Activated naive CD4-positive, alpha-beta T cell treated with Interleukin-2 at 50 U/mL for 16 hours (primary cell): ENCODE results near the gene CRYBG2.
"Not testable (repeated sequence)": the region's sequence is repeated elsewhere in the genome, so short reads cannot be mapped to it uniquely, and the experiment has no call there.

Experiments used
- DNase-seq: peaks from one replicate; pipeline ENCODE4 v3.0.0-alpha.2; 2020

The CRYBG2 gene

GRCh38 chr1:26318338-26319064, 35.4 kb downstream of the CRYBG2 start:
- DNase-seq = peak; percentile 45

- peak; percentile 78 for DNase-seq
These were observed 36.2 kb downstream of the CRYBG2 start, which contains the start of gene CD52 for GRCh38 chr1:26317612-26318337. Gene CD52 (plus strand): TSS chr1:26317958. CDS start chr1:26318018, 60 bp downstream.

GRCh38 chr1:26317146-26317545, 36.8 kb downstream of the CRYBG2 start:
- DNase-seq = no peak

GRCh38 chr1:26315874-26316850, 37.8 kb downstream of the CRYBG2 start:
- no peak for DNase-seq

- no peak for DNase-seq
These were observed 39.4 kb downstream of the CRYBG2 start for GRCh38 chr1:26314501-26314900.

GRCh38 chr1:26307966-26308899, 45.7 kb downstream of the CRYBG2 start:
- not testable (repeated sequence) for DNase-seq

- no peak for DNase-seq
These were observed 46.6 kb downstream of the CRYBG2 start for GRCh38 chr1:26307363-26307781.

- DNase-seq = peak; percentile 94
These were observed 47.4 kb downstream of the CRYBG2 start, which contains the start of gene UBXN11 for GRCh38 chr1:26306290-26307229. Gene UBXN11 (minus strand): TSS chr1:26306636. CDS start chr1:26302883, 3,753 bp downstream.

- DNase-seq = no peak
These were observed 48.2 kb downstream of the CRYBG2 start for GRCh38 chr1:26305667-26306289.

GRCh38 chr1:26302733-26303405, 51.1 kb downstream of the CRYBG2 start:
- no peak for DNase-seq

- no peak for DNase-seq
These were observed 53.2 kb downstream of the CRYBG2 start for GRCh38 chr1:26300578-26301275.

- no peak for DNase-seq
These were observed 56.2 kb downstream of the CRYBG2 start for GRCh38 chr1:26297791-26298124.

GRCh38 chr1:26297057-26297790, 56.7 kb downstream of the CRYBG2 start:
- DNase-seq = no peak

- DNase-seq = no peak
These were observed 57.4 kb downstream of the CRYBG2 start for GRCh38 chr1:26296340-26297056.

- DNase-seq = no peak
These were observed 58.5 kb downstream of the CRYBG2 start for GRCh38 chr1:26295194-26296138.

- no peak for DNase-seq
These were observed 59.9 kb downstream of the CRYBG2 start for GRCh38 chr1:26293911-26294463.
